GM19099 (cell line): Measurements from ENCODE around the gene TOB1.

Source experiments
- POLR2A ChIP-seq: IDR thresholded peaks from 3 replicates; pipeline ENCODE4 v1.6.1; 2011; ENCODE audit warnings: low read depth; ENCODE audit not compliant: insufficient read length; ENCODE audit errors: extremely low read depth

Gene TOB1

GRCh38 chr17:50835301-50836234 is 30.6 kb downstream of the TOB1 start, which contains the start of gene WFIKKN2:
Gene WFIKKN2, plus strand, starts transcription at chr17:50835586. Its CDS starts 352 bp downstream, at chr17:50835938.
- no peak for TF ChIP-seq POLR2A

DNA sequence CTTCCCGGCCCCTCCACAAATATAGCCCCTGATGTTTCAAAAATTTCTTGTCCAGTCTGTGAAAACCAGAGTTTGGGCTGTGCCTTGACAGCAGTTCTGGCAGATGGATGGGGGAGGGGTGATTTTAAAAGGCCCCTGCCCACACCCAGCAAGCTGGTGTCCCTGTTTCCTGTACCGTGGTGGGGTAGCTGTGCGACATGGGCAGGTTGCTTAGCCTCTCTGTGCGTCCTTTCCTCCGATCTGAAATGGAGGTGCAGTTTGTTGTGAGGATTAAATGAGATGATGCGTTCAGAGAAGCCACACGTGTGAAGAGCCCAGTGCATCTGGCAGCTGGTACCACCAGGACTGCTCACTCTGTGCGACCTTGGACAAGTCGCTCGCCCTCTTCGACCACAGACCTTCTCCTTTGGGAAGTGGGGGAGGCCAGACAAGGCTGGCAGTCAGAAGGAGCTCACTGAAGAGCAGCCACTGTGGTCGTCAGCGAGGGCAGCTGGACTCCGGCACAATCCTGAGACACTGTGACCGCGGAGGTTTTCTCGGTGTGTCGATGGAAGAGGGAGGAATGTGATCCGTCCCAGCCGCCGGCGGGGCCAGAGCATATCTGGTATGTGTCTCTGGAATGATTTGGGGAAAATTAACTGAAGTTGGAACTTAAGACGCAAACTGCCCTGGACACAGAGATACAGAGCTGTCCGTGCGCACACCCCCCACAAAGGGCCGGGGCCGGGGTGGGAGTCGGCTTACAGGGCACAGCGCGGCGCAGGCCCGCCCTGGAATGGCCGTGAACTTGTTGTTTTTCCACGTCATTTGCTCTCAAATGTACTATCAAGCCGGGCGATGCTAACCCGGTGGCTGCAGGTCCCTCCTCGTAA is 31.5 kb downstream of the TOB1 start:
- TF ChIP-seq POLR2A = no peak

- no peak for TF ChIP-seq POLR2A
Observed at GRCh38 chr17:50833510-50834428, 32.4 kb downstream of the TOB1 start.

- no peak for TF ChIP-seq POLR2A
Observed at GRCh38 chr17:50832864-50833381, 33.2 kb downstream of the TOB1 start.

GRCh38 chr17:50832267-50832863 is 33.8 kb downstream of the TOB1 start:
- TF ChIP-seq POLR2A = no peak

GRCh38 chr17:50831471-50831928 is 34.7 kb downstream of the TOB1 start:
- no peak for TF ChIP-seq POLR2A

DNA sequence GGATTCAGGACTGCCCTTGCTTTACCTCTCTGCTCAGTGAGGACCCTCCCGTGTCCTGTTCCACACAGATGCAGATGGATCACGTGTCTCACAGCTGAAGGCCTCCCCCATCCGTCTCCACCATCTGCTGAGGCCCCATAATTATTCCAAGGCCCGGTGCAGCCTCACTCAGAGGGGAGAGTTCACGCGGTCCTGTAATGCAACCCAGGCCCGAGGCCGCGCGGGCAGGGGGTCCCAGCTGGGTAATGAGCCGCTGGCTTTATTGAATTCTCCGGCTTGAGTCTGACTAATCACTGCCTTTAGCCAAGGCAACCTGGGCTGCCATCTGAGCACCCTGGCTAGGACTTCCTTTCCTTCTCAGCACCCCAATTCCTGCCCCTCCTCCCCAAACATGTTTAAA is 35.2 kb downstream of the TOB1 start:
- TF ChIP-seq POLR2A = no peak

GRCh38 chr17:50830352-50830751 is 35.8 kb downstream of the TOB1 start:
- no peak for TF ChIP-seq POLR2A

GRCh38 chr17:50829332-50829731 is 36.8 kb downstream of the TOB1 start:
- TF ChIP-seq POLR2A = no peak

- TF ChIP-seq POLR2A = no peak
Observed at GRCh38 chr17:50828508-50829170, 37.5 kb downstream of the TOB1 start.

GRCh38 chr17:50825188-50825587 is 41.0 kb downstream of the TOB1 start:
- no peak for TF ChIP-seq POLR2A

GRCh38 chr17:50824429-50824828 is 41.7 kb downstream of the TOB1 start:
- no peak for TF ChIP-seq POLR2A

- TF ChIP-seq POLR2A = no peak
Observed at GRCh38 chr17:50822550-50822949, 43.6 kb downstream of the TOB1 start.

GRCh38 chr17:50820651-50821050 is 45.5 kb downstream of the TOB1 start:
- TF ChIP-seq POLR2A = no peak
